Hematopoietic multipotent progenitor cell (in vitro differentiated cells): Measurements from ENCODE around the gene KCNH8. TPM values are rescaled to one million over a fixed set of nuclear protein-coding genes. Genes with fewer than 3 reads are reported as not detected.
A peak's percentile ranks its signal among the peaks of the same experiment; 100 is the strongest.
"Not testable (repeated sequence)": the region's sequence is repeated elsewhere in the genome, so short reads cannot be mapped to it uniquely, and the experiment has no call there.

Experiments
- DNase-seq, 3 donors: peaks; one replicate each; pipeline ENCODE4 v3.0.0-alpha.2; 2011 to 2015; ENCODE audit warnings: low read depth in 2 of 3, low spot score in 2 of 3
- total RNA-seq: library from RNA; depleted of rRNA; stranded (reverse); fragments of >200 nt; gene quantifications from one replicate; pipeline ENCODE4 v1.2.3, GENCODE V29; 2012

The KCNH8 gene
- total RNA-seq = 0.54 TPM

GRCh38 chr3:19147905-19148767 lies at the start of gene KCNH8:
TSS of gene KCNH8 (plus strand) at chr3:19148510. CDS start at chr3:19148720, 210 bp downstream.
- DNase-seq = peak in 1 of 3 donors; percentile 8

- DNase-seq = not testable (repeated sequence)
These were observed 45.5 kb upstream of the KCNH8 start for GRCh38 chr3:19102654-19103290.

DNA sequence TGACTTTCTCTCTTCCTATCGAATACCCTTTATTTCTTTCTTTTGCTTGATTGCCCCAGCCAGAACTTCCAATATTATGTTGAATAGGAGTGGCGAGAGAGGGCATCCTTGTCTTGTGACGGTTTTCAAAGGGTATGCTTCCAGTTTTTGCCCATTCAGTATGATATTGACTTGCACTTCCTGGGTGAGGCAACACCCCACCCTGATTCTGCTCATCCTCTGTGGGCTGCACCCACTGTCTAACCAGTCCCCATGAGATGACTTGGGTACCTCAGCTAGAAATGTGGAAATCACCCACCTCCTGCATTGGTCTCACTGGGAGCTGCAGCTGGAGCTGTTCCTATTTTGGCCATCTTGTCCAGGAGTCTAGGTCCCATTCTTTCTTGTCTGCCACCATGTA lies 44.8 kb upstream of the KCNH8 start:
- DNase-seq = no peak

DNA sequence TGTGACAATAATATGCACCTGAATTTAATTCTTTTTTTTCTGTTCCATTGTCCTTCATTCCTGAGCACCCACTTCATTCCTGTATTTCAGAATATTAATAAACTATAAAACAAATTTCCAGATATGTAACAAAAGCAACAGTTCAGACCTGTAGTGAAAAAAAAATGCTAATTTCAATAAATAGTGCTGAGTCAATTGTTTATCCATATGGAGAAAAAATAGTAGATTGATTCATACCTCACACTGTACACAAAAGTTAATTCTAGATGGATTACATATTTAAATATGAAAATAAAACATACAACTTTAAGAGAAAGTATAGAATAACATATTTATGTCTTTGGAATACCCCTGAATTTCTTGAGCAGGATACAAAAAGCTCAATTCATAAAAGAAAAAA lies 43.9 kb upstream of the KCNH8 start:
- DNase-seq = no peak

- no peak for DNase-seq
These were observed 42.5 kb upstream of the KCNH8 start for GRCh38 chr3:19105826-19106225.

DNA sequence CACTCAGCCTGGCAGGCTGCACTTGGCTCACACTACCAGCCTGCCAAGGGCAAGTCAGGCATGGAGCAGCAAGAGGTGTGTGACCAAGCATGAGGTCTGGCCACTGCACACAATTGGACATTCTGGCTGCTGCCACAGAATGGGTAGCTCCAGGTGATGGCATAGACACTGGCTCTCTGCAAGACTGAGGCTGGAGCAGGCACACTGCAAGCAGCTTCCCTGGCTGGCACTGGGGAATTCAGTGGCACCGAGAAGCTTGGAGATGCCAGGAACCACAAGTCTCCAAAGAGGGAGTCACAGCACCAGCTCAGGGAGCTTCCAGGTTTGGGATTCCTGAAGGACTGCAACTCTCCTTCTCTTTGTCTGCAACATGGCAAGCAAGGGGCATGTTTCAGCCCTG lies 42.0 kb upstream of the KCNH8 start:
- no peak for DNase-seq

GRCh38 chr3:19107719-19108118 lies 40.6 kb upstream of the KCNH8 start:
- DNase-seq = no peak

- no peak for DNase-seq
These were observed 37.9 kb upstream of the KCNH8 start for GRCh38 chr3:19110335-19110895.

- no peak for DNase-seq
These were observed 33.8 kb upstream of the KCNH8 start for GRCh38 chr3:19114461-19114860.

- no peak for DNase-seq
These were observed 32.1 kb upstream of the KCNH8 start for GRCh38 chr3:19116239-19116638.

- no peak for DNase-seq
These were observed 23.6 kb upstream of the KCNH8 start for GRCh38 chr3:19124752-19125151.

- no peak for DNase-seq
These were observed 8.4 kb upstream of the KCNH8 start for GRCh38 chr3:19139863-19140262.

DNA sequence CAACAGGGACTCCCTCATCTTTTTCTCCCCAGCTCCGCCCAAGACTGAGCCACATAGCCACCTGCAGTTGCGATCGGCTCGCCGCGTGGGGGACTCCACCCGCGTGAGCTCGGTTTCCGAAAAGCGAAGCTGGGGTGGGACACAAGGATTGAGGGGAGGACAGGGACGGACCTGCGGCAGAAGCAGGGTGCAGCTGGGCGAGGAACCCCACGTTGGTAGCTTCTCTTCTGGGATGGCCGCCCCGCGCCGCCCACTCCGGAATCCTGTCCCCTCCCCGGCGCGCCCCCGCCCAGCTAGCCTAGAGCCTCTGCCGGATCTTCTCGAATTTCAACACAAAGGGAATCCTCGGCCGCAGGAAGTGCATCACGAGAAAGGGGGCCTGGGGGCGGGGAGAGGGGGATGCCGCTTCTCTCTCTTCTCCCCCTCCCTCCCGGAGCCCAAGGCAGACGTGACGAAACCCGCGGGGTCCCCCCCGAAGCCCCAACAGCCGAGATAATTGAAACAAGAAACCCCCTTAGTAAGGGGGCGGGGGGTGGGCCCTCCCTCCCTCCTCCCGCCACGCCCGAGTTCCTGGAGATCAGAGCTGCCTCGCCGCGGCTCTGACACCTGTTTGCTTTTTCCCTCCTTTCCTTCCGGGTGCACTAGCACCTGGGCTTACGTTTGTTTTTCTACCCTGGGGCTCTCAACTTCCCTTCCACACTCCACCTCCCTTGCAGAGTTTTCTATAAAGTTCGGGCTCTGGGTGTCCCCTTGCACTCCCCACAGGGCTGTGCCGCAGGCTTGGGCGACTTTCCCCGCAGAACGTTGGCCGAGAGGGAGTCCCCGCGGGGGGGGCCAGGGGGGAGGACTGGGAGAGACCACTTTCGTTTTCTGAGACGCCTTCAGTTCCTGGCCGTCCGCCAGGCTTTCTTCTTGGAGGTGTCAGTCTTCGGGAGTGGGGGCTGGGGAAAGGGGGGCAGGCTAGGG lies 1.3 kb upstream of the KCNH8 start:
- peak; percentile 16 to 95 (median 90) for DNase-seq

DNA sequence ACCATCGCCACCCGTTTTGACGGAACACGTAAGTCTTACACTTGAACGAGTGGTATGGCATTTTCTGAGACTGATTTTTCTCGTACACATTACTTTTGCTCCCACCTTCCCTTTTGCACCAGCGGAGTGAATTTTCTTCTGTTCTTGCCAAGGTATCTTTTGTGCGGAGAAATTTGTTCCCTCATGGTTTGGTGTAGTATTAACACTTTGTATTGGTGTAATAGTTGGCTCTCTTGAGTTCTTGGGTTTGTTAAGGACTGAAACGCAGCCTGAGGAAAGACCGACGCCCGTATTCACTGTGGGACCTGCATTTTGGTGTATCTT lies 420 bp downstream of the KCNH8 start:
- peak in 1 of 3 donors; percentile 10 for DNase-seq

GRCh38 chr3:19149368-19149767 lies 1.1 kb downstream of the KCNH8 start:
- peak in 2 of 3 donors; percentile 57 to 74 for DNase-seq

DNA sequence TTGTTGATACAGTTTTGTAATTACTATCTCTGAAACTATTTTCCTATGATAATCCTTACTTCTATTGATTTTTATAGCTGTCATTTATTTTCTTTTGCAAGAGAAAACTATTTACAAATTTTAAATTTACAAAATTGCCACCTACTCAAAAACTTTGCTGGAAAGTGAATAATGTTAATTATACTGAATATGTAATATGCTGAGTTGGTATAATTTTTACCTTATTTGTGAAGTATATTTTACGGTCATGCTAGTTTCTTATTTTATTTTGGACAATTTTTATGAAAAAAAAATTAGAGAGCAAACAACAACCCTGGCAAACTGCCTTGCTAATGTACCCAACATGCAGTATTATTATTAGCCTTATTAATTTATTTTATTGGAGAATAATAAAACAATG lies 2.9 kb downstream of the KCNH8 start:
- no peak for DNase-seq

DNA sequence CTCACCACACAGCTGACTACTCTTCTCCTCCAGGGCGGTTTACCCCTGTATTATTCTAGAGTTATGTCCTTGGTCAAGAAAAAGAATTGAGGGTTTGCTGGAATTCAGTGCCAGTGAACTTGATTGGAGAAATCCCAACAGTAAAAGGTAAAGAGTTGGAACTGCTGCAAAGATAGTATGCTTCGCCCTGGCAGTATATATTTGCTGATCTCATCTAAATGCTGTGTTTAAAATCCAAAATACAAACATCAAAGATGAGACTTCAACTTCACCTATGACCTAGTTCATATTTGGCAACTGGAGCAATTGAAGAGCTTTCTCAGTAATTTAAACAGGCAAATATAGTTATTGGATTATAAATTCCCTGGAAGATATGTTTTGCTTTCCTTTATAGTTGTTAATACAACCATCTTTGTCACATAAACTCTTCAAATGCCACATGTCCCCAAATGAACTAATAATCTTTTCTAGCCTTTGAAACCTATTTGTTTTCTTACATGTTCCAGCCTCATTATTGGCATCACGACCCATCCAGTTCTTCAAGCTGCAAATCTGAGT lies 6.5 kb downstream of the KCNH8 start:
- no peak for DNase-seq

- DNase-seq = no peak
These were observed 7.1 kb downstream of the KCNH8 start for GRCh38 chr3:19155375-19155774.

DNA sequence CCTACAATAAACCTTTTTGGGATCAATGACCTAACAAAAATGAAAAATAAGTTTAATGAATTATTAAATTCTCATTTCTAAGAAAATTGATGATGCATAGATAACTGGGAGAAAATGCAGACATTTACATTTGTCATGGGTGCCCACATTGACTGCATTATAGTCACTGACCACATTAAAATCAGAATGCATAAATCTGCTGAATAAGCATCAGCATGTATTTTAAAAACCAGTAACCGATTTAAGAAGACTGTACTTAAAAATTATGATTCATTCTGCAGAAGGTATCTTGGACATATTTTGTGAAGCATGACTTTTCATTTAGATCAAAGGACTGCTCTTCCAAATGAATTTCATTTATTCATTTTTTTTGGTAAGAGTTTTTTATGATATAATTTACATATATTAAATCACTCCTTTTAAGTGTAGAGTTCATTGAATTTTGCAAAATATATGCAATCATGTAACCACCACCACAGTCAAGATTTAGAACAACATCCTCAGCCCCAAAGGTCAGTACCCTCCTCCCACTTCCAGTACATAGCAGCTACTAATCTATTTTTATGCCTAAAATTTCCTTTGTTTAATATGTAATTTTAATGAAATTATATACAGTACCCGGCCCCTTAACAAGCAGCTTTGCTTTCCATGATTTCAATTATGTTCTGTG lies 11.8 kb downstream of the KCNH8 start:
- no peak for DNase-seq

DNA sequence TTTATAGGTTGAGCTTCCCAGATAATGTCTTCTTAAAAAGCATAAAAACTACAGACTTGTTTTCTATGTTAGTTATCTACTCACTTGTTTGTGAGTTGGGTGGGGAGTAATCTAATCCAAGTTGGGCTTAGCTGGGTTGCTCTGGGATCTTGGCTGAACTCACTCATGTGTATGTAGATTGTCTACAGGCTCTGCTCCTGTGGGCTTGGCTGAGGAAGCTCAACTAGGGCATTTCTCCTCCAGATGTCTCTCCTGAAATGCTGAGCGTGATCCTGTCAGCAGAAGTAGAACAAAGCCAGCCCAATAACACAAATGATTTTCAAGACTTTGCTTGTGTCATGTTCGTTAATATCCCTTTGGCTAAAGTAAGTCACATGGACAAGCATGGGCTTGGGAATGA lies 17.3 kb downstream of the KCNH8 start:
- DNase-seq = no peak
